RWPE2 (cell line): ENCODE data around the gene MCCC1.

Source experiments
- ATAC-seq: fragments of 200-7000 bp; cut with Tn5 transposase; 3 replicates; pipeline ENCODE4 v1.9.1; 2021; ENCODE audit warnings: low read depth
- DNase-seq: peaks from one replicate; pipeline ENCODE4 v3.0.0-alpha.2; 2020; ENCODE audit warnings: low spot score
- H3K27ac ChIP-seq: fragments of 450-650 bp; 2 replicates; pipeline ENCODE4 v1.5.1; 2017; ENCODE audit warnings: mild to moderate bottlenecking; ENCODE audit not compliant: poor library complexity, severe bottlenecking
- H3K27me3 ChIP-seq: fragments of 250-450 bp; sonication (Bioruptor Pico); 2 replicates; pipeline ENCODE4 v1.5.1; 2021; ENCODE audit warnings: mild to moderate bottlenecking, moderate library complexity; ENCODE audit not compliant: insufficient read depth, poor library complexity, severe bottlenecking
- H3K36me3 ChIP-seq: fragments of 250-450 bp; sonication (Bioruptor Pico); 2 replicates; pipeline ENCODE4 v1.5.1; 2020; ENCODE audit warnings: low read depth, mild to moderate bottlenecking, moderate library complexity
- H3K4me1 ChIP-seq: fragments of 250-450 bp; sonication (Bioruptor Pico); 2 replicates; pipeline ENCODE4 v1.5.1; 2021; ENCODE audit warnings: mild to moderate bottlenecking, moderate library complexity; ENCODE audit not compliant: insufficient read depth, poor library complexity, severe bottlenecking
- H3K4me3 ChIP-seq: fragments of 250-450 bp; sonication (Bioruptor Pico); 2 replicates; pipeline ENCODE4 v1.5.1; 2021; ENCODE audit warnings: mild to moderate bottlenecking, moderate library complexity; ENCODE audit not compliant: severe bottlenecking
- H3K9me3 ChIP-seq: fragments of 250-450 bp; sonication (Bioruptor Pico); 2 replicates; pipeline ENCODE4 v1.5.1; 2021; ENCODE audit warnings: mild to moderate bottlenecking, moderate library complexity; ENCODE audit not compliant: severe bottlenecking
- CTCF ChIP-seq: fragments of 450-650 bp; IDR thresholded peaks from one replicate; pipeline ENCODE4 v1.5.1; 2017; ENCODE audit warnings: mild to moderate bottlenecking, moderate library complexity; ENCODE audit not compliant: poor library complexity, severe bottlenecking

MCCC1 gene

DNA sequence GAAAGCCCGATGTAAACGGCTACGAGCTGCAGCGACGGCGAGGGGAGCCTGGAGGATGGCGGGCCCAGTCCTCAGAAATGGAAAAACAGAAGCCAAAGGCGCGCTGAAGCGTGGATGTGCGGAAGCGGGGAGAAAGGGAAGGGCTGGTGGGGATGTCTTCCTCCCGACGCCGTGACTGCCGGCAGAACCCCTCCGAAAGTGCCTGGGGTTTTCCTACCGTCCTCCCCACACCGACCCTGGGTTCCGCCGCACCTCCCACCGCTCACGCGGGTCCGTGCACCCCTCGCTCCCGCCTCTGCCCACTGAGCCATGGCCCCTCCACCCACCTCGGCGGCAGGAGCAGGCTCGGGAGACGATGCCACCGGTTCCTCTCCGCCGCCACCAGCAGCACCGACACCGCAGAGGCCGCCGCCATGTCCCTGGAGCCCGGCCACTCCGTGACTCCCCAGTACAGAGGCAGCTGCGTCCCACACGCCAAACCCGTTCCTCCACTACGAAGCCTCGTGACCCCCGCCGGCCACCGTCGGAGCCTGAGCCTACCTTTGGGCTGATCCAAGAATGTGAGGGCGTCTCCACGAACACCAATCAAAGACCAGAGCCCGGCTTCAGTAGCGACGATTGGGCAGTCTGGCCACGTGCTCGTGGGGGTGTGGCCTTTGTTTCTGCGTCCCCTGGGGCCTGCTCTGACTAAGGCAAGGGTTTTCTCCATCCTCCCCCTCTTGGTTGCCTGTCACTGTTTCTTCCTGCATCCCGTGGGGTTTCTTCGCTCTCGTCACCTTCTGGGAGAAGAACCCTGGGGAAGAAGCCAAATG is at the start of gene MCCC1:
MCCC1 (minus strand) TSS at position 471 of the 812 bp plus-strand sequence; CDS start at position 415, 56 bp downstream.
- peak; percentile 98 for ATAC-seq
- Histone ChIP-seq H3K4me1 (peaks cover 9% of the 10 kb centered on the region), H3K9me3 (no peaks in the 10 kb centered on the region), H3K27me3 (no peaks in the 10 kb centered on the region), H3K4me3 (peak within 1 kb of the TSS; percentile 83), H3K36me3 (no peaks in the 10 kb centered on the region), H3K27ac (peak within 1 kb of the TSS; percentile 54)
- peak; percentile 99 for DNase-seq
- TF ChIP-seq CTCF = no peak

DNA sequence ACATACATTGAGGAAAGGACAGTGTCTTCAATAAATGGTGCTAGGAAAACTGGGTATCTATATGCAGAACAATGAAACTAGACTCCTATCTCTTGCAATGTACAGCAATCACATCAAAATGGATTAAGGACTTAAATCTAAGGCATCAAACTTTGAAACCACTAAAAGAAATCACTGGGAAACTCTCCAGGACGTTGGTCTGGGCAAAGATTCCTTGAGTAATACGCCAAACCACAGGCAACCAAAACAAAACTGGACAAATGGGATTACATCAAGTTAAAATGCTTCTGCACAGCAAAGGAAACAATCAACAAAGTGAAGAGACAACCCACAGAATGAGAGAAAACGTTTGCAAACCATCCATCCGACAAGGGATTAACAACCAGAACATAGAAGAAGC is 48.8 kb upstream of the MCCC1 start:
- TF ChIP-seq CTCF = no peak
- H3K36me3 ChIP-seq = no peaks in the 10 kb centered on the region
- ATAC-seq (no peak), DNase-seq (no peak)
- H3K4me3 ChIP-seq = no peak overlapping the region
- no peaks in the 10 kb centered on the region for H3K4me1 ChIP-seq
- H3K27ac ChIP-seq = no peak overlapping the region
- no peaks in the 10 kb centered on the region for H3K27me3 ChIP-seq
- no peaks in the 10 kb centered on the region for H3K9me3 ChIP-seq

GRCh38 chr3:183144363-183144762 is 45.1 kb upstream of the MCCC1 start:
- Histone ChIP-seq H3K36me3 (no peaks in the 10 kb centered on the region), H3K9me3 (no peaks in the 10 kb centered on the region), H3K4me3 (no peak overlapping the region), H3K4me1 (no peaks in the 10 kb centered on the region), H3K27ac (no peak overlapping the region), H3K27me3 (no peaks in the 10 kb centered on the region)
- ATAC-seq (no peak), DNase-seq (no peak)
- TF ChIP-seq CTCF = no peak

- TF ChIP-seq CTCF = no peak
These were observed 42.9 kb upstream of the MCCC1 start for GRCh38 chr3:183142199-183142598.

GRCh38 chr3:183134844-183135243 is 35.5 kb upstream of the MCCC1 start:
- Histone ChIP-seq H3K27ac (no peak overlapping the region), H3K4me3 (no peak overlapping the region), H3K4me1 (peaks cover 12% of the 10 kb centered on the region), H3K36me3 (no peaks in the 10 kb centered on the region), H3K9me3 (no peaks in the 10 kb centered on the region), H3K27me3 (no peaks in the 10 kb centered on the region)
- ATAC-seq = no peak
- no peak for DNase-seq
- no peak for TF ChIP-seq CTCF

More at GRCh38 chr3:183142199-183142598, 42.9 kb upstream of the MCCC1 start:
- ATAC-seq (no peak), DNase-seq (no peak)
- no peak overlapping the region for H3K27ac ChIP-seq
- H3K4me3 ChIP-seq = no peak overlapping the region
- no peaks in the 10 kb centered on the region for H3K27me3 ChIP-seq
- no peaks in the 10 kb centered on the region for H3K4me1 ChIP-seq
- no peaks in the 10 kb centered on the region for H3K36me3 ChIP-seq
- no peaks in the 10 kb centered on the region for H3K9me3 ChIP-seq
